Activated B cell treated with CpG ODN at 0.5 μM for 24 hours (primary cell): ENCODE data around the gene NRXN3. TPM values are rescaled to one million over a fixed set of nuclear protein-coding genes. Genes with fewer than 3 reads are reported as not detected.

Experiments used
- ATAC-seq: fragments of 200-7000 bp; cut with Tn5 transposase; one replicate; pipeline ENCODE4 v1.10.0; 2021; ENCODE audit warnings: low read depth, mild to moderate bottlenecking, moderate library complexity
- CTCF ChIA-PET: fragments of 350-600 bp; sonication (Branson Sonifier 250); formaldehyde crosslinking; loops from one replicate; lab custom pipeline; 2021; ENCODE audit warnings: antibody characterized with exemption; lab: Charles Lee
- POLR2A ChIA-PET: fragments of 350-600 bp; sonication (Branson Sonifier 250); formaldehyde crosslinking; loops from one replicate; lab custom pipeline; 2021; ENCODE audit warnings: antibody characterized with exemption; lab: Charles Lee
- DNase-seq: peaks from one replicate; pipeline ENCODE4 v3.0.0; 2022
- H3K27ac Mint-ChIP-seq: one replicate; pipeline ENCODE4 v1.8.0; 2020; ENCODE audit warnings: mixed read lengths
- H3K27me3 Mint-ChIP-seq: one replicate; pipeline ENCODE4 v1.8.0; 2021; ENCODE audit warnings: mixed read lengths
- H3K36me3 Mint-ChIP-seq: one replicate; pipeline ENCODE4 v1.8.0; 2021; ENCODE audit warnings: low read depth, mixed read lengths
- H3K4me1 Mint-ChIP-seq: one replicate; pipeline ENCODE4 v1.8.0; 2021; ENCODE audit warnings: mixed read lengths
- H3K4me3 Mint-ChIP-seq: one replicate; pipeline ENCODE4 v1.8.0; 2020; ENCODE audit warnings: mild to moderate bottlenecking, mixed read lengths
- H3K9me3 Mint-ChIP-seq: one replicate; pipeline ENCODE4 v1.8.0; 2020; ENCODE audit warnings: mixed read lengths
- intact Hi-C: fragments of 100-400 bp; cut with micrococcal nuclease; formaldehyde crosslinking; loops from one replicate; pipeline ENCODE4 v1.15.1; 2024
- total RNA-seq: library from RNA; stranded (reverse); gene quantifications from 2 replicates; pipeline ENCODE4 v1.2.3, GENCODE V29; 2022
- TF ChIP-seq, protein P1 (sequence below): fragments of 200-600 bp; IDR thresholded peaks from one replicate; pipeline ENCODE4 v1.8.0; 2022; ENCODE audit warnings: antibody characterized with exemption, mild to moderate bottlenecking

NRXN3 gene
- total RNA-seq, 1 donor from 2014 or later, result not detected

- Mint-ChIP-seq H3K4me1 (no peaks in the 10 kb centered on the region), H3K4me3 (no peak overlapping the region), H3K36me3 (no peaks in the 10 kb centered on the region), H3K27ac (no peak overlapping the region), H3K27me3 (no peaks in the 10 kb centered on the region), H3K9me3 (no peaks in the 10 kb centered on the region)
- TF ChIP-seq, protein P1, sequence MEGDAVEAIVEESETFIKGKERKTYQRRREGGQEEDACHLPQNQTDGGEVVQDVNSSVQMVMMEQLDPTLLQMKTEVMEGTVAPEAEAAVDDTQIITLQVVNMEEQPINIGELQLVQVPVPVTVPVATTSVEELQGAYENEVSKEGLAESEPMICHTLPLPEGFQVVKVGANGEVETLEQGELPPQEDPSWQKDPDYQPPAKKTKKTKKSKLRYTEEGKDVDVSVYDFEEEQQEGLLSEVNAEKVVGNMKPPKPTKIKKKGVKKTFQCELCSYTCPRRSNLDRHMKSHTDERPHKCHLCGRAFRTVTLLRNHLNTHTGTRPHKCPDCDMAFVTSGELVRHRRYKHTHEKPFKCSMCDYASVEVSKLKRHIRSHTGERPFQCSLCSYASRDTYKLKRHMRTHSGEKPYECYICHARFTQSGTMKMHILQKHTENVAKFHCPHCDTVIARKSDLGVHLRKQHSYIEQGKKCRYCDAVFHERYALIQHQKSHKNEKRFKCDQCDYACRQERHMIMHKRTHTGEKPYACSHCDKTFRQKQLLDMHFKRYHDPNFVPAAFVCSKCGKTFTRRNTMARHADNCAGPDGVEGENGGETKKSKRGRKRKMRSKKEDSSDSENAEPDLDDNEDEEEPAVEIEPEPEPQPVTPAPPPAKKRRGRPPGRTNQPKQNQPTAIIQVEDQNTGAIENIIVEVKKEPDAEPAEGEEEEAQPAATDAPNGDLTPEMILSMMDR, result no peak
- intact Hi-C loops, result no loop called here
- ATAC-seq (no peak), DNase-seq (no peak)
- POLR2A ChIA-PET, result no interaction called here
- CTCF ChIA-PET, result no interaction called here
Measured at GRCh38 chr14:79515158-79515557, 1345.0 kb downstream of the NRXN3 start.

DNA sequence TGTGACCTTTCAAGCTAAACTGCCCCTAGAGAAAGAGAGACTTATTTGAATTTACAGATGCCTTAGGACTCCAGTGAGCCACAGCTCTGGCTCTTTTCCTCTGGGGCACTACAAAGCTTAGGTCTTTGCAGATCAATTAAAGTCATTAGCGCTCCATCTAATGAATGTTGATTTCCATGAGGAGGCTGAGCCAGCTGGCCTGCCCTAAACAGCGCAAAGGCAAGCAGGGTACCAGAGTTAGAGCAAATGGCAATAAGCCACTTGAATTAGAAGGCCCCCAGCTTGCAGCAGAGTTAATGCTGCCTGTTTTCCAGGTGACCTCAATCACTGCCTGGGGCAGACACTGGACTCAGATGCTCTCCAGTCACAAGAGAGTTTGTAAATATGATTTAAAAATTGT is 1345.8 kb downstream of the NRXN3 start:
- H3K4me3 Mint-ChIP-seq, result no peak overlapping the region
- TF ChIP-seq, protein P1, result no peak
- CTCF ChIA-PET, result no interaction called here
- H3K27me3 Mint-ChIP-seq, result no peaks in the 10 kb centered on the region
- intact Hi-C loops, result no loop called here
- H3K9me3 Mint-ChIP-seq, result peaks cover 3% of the 10 kb centered on the region
- no peaks in the 10 kb centered on the region for H3K4me1 Mint-ChIP-seq
- POLR2A ChIA-PET, result no interaction called here
- H3K36me3 Mint-ChIP-seq, result no peaks in the 10 kb centered on the region
- no peak overlapping the region for H3K27ac Mint-ChIP-seq
- DNase-seq, result no peak
- no peak for ATAC-seq

DNA sequence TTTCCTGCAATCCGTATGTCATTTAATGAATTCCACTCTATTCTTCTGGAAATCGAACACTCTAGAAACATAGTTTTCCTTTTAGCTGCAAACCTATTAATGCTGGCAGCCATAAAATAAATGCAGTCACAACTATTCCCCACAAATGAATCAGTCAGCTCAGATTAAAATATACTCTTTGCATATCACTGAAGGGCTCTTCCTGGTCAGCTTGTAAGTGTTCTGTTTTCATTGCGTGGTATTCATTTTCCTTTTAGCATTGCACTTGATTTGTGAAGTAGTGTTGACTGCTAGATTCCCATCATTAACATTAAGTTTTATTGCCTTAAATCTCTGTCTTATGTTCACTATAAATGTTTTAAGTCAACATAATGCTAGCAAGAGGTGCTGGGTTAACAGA is 1355.2 kb downstream of the NRXN3 start:
- intact Hi-C loops, result no loop called here
- Mint-ChIP-seq H3K27me3 (no peaks in the 10 kb centered on the region), H3K9me3 (peaks cover 9% of the 10 kb centered on the region), H3K36me3 (no peaks in the 10 kb centered on the region), H3K4me3 (no peak overlapping the region), H3K4me1 (no peaks in the 10 kb centered on the region), H3K27ac (no peak overlapping the region)
- TF ChIP-seq, protein P1, result no peak
- DNase-seq (no peak), ATAC-seq (no peak)
- CTCF ChIA-PET, result no interaction called here
- POLR2A ChIA-PET, result no interaction called here

GRCh38 chr14:79528828-79529416 is 1358.7 kb downstream of the NRXN3 start:
- H3K4me3 Mint-ChIP-seq, result no peak overlapping the region
- H3K36me3 Mint-ChIP-seq, result no peaks in the 10 kb centered on the region
- intact Hi-C loops, result no loop called here
- no peaks in the 10 kb centered on the region for H3K27me3 Mint-ChIP-seq
- DNase-seq, result no peak
- no peak for ATAC-seq
- no peak overlapping the region for H3K27ac Mint-ChIP-seq
- ChIA-PET CTCF (no interaction called here), POLR2A (no interaction called here)
- no peaks in the 10 kb centered on the region for H3K4me1 Mint-ChIP-seq
- peaks cover 2% of the 10 kb centered on the region for H3K9me3 Mint-ChIP-seq
- TF ChIP-seq, protein P1, result no peak

DNA sequence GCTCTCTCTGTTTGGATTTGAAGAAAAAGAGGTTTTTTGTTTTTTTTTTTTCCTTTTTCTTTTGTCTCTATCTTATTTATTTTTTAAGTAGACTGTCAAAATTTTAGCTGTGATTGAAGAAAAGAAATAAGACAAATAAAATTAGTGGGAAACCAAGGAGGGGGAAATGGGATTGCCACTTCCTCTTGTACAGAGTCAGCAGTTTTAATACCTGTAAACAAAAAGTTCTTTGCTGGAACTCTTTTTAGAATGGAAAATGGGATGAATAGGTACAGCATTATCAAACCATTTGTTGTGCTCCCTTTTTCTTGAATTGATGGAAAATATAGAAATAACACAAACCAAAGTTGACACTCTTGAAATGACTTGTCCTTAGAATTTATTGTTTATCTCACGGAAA is 1360.4 kb downstream of the NRXN3 start:
- Mint-ChIP-seq H3K4me1 (no peaks in the 10 kb centered on the region), H3K36me3 (no peaks in the 10 kb centered on the region), H3K9me3 (peaks cover 2% of the 10 kb centered on the region), H3K27me3 (no peaks in the 10 kb centered on the region), H3K4me3 (no peak overlapping the region), H3K27ac (no peak overlapping the region)
- TF ChIP-seq, protein P1, result no peak
- ChIA-PET POLR2A (no interaction called here), CTCF (no interaction called here)
- DNase-seq (no peak), ATAC-seq (no peak)
- intact Hi-C loops, result no loop called here
